HG03097 (cell line): ENCODE results near the gene MED27.
"Not testable (repeated sequence)": the region's sequence is repeated elsewhere in the genome, so short reads cannot be mapped to it uniquely, and the experiment has no call there.

ENCODE experiments used
- ATAC-seq: cut with Tn5 transposase; IDR thresholded peaks from one replicate; pipeline ENCODE4 v1.9.1; 2021; ENCODE audit not compliant: unreplicated experiment, low FRiP score

Gene MED27

GRCh38 chr9:132020820-132021510, 58.7 kb downstream of the MED27 start:
- ATAC-seq, result no peak

- no peak for ATAC-seq
Observed at GRCh38 chr9:132020272-132020671, 59.4 kb downstream of the MED27 start.

GRCh38 chr9:132019702-132020101, 60.0 kb downstream of the MED27 start:
- ATAC-seq, result no peak

- ATAC-seq, result no peak
Observed at GRCh38 chr9:132018957-132019405, 60.7 kb downstream of the MED27 start.

- no peak for ATAC-seq
Observed at GRCh38 chr9:132016456-132016855, 63.2 kb downstream of the MED27 start.

- ATAC-seq, result no peak
Observed at GRCh38 chr9:132015866-132016265, 63.8 kb downstream of the MED27 start.

GRCh38 chr9:132014218-132014805, 65.4 kb downstream of the MED27 start:
- ATAC-seq, result no peak

GRCh38 chr9:132012704-132013357, 66.8 kb downstream of the MED27 start:
- ATAC-seq, result no peak

- ATAC-seq, result no peak
Observed at GRCh38 chr9:132011896-132012295, 67.8 kb downstream of the MED27 start.

GRCh38 chr9:132011309-132011708, 68.4 kb downstream of the MED27 start:
- no peak for ATAC-seq

GRCh38 chr9:132010201-132010600, 69.5 kb downstream of the MED27 start:
- not testable (repeated sequence) for ATAC-seq

- ATAC-seq, result no peak
Observed at GRCh38 chr9:132008855-132009812, 70.5 kb downstream of the MED27 start.

- no peak for ATAC-seq
Observed at GRCh38 chr9:132008184-132008803, 71.4 kb downstream of the MED27 start.

- no peak for ATAC-seq
Observed at GRCh38 chr9:132007371-132008025, 72.2 kb downstream of the MED27 start.

GRCh38 chr9:132006677-132007370, 72.8 kb downstream of the MED27 start:
- ATAC-seq, result no peak

- ATAC-seq, result no peak
Observed at GRCh38 chr9:132005899-132006298, 73.8 kb downstream of the MED27 start.

- no peak for ATAC-seq
Observed at GRCh38 chr9:132004323-132004722, 75.3 kb downstream of the MED27 start.

- no peak for ATAC-seq
Observed at GRCh38 chr9:132003896-132004295, 75.8 kb downstream of the MED27 start.

GRCh38 chr9:132003319-132003704, 76.4 kb downstream of the MED27 start:
- ATAC-seq, result no peak
